Astrocyte of the hippocampus (primary cell): ENCODE results near the gene SERPINE1.

Experiments
- DNase-seq: peaks from one replicate; pipeline ENCODE4 v3.0.0; 2011; ENCODE audit warnings: low read depth, low spot score

Gene SERPINE1

GRCh38 chr7:101169110-101169837 is 42.4 kb downstream of the SERPINE1 start:
- no peak for DNase-seq

GRCh38 chr7:101169838-101170551 is 43.1 kb downstream of the SERPINE1 start:
- peak; percentile 84 for DNase-seq

GRCh38 chr7:101170617-101171441 is 43.9 kb downstream of the SERPINE1 start:
- DNase-seq = no peak

- no peak for DNase-seq
Observed at GRCh38 chr7:101171442-101171837, 44.5 kb downstream of the SERPINE1 start.

GRCh38 chr7:101172005-101172853 is 45.3 kb downstream of the SERPINE1 start:
- DNase-seq = no peak

- peak; percentile 94 for DNase-seq
Observed at GRCh38 chr7:101172854-101173751, 46.2 kb downstream of the SERPINE1 start.

- peak; percentile 50 for DNase-seq
Observed at GRCh38 chr7:101173752-101174244, 46.9 kb downstream of the SERPINE1 start.

GRCh38 chr7:101174322-101174854 is 47.5 kb downstream of the SERPINE1 start:
- DNase-seq = no peak

- no peak for DNase-seq
Observed at GRCh38 chr7:101175664-101176063, 48.8 kb downstream of the SERPINE1 start.

GRCh38 chr7:101177644-101178043 is 50.7 kb downstream of the SERPINE1 start:
- no peak for DNase-seq

- no peak for DNase-seq
Observed at GRCh38 chr7:101179117-101179516, 52.2 kb downstream of the SERPINE1 start.

GRCh38 chr7:101179713-101180112 is 52.8 kb downstream of the SERPINE1 start:
- no peak for DNase-seq

GRCh38 chr7:101180130-101180755 is 53.3 kb downstream of the SERPINE1 start, which contains the start of gene NAT16:
Gene NAT16 (minus strand): TSS chr7:101180293. CDS start chr7:101174807, 5,486 bp downstream.
- no peak for DNase-seq

GRCh38 chr7:101185258-101185839 is 58.4 kb downstream of the SERPINE1 start:
- DNase-seq = peak; percentile 50

GRCh38 chr7:101186194-101186593 is 59.3 kb downstream of the SERPINE1 start:
- no peak for DNase-seq

- DNase-seq = no peak
Observed at GRCh38 chr7:101186844-101187428, 60.0 kb downstream of the SERPINE1 start.
